ENCODE results near the gene INS.

Gene INS

DNA sequence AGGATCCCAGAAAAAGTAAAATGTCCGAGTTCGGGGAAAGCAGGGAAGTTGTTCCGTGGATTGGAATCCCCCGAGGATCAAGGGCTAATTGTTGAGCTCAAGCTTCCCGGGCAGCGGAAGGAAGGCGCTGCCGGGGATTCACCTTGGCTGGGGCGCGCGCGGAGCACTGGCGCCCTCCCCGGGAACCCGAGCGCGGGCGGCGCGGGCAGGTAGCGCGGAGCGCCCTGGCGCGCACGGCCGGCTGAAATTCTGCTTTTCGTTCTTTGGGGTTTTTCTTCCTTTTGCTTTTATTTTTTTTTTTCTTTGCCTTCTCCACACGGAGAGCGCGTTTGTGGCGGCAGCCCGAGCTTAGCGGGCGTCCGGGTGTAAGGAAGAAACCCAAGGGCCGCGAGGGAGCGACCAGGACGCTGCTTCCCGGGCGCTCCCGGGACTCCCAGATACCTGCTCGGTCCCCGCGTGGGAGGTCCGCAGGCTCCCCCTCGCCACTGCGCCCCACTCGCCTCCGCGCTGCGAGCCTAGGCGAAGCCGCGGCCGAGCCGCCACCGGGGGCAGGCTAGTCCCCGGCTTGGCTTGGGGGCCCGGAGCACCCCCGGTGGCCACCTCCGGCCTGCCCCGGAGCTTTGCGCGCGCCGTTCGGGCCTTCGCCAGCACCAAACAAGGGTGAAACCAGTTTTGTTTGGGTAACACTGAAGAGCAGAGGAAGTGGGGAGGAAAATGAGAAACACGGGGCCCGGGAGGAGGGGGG, 17.0 kb downstream of the INS start:
- no peak for DNase-seq

DNA sequence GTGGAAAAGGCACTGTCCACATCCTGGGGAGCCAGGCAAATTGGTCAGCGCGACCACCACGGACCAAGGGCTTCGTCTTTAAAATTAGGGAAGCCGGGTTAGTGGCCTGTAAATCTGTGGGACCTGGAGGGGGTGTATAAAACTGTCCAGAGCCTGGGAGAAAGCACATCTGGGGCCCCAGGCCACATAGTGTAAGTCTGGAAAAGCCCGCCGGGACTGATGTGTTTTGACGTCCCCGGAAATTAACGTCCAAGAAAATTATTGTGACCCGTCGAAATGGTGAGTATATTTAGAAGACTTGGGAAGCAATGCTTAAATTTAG, 17.6 kb downstream of the INS start:
- DNase-seq, result no peak

GRCh38 chr11:2142762-2143202, 18.2 kb downstream of the INS start:
- no peak for DNase-seq

DNA sequence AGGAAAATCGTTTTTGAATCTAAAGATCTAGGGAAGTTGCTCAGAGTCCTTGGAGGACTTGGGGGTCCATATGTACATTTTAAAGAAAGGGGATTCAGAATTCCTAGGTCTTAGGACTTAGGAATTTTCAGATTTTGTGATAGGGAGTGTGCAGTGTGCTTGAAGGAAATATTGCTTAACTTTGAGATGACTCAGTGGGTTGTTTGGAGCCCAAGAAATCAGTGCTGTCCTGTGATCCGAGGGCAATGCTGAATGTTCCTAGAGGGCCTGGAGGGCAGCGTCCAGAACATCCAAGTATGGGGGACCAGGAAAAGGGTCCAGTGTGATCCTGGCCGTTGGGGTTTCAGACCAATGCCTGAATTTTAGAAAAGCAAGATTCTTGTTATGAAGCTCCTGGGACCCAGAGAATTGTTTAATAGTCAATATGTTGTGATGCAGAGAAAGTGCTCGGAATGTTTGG, 18.7 kb downstream of the INS start:
- no peak for DNase-seq

GRCh38 chr11:2140411-2141400, 20.3 kb downstream of the INS start:
- no peak for DNase-seq

DNA sequence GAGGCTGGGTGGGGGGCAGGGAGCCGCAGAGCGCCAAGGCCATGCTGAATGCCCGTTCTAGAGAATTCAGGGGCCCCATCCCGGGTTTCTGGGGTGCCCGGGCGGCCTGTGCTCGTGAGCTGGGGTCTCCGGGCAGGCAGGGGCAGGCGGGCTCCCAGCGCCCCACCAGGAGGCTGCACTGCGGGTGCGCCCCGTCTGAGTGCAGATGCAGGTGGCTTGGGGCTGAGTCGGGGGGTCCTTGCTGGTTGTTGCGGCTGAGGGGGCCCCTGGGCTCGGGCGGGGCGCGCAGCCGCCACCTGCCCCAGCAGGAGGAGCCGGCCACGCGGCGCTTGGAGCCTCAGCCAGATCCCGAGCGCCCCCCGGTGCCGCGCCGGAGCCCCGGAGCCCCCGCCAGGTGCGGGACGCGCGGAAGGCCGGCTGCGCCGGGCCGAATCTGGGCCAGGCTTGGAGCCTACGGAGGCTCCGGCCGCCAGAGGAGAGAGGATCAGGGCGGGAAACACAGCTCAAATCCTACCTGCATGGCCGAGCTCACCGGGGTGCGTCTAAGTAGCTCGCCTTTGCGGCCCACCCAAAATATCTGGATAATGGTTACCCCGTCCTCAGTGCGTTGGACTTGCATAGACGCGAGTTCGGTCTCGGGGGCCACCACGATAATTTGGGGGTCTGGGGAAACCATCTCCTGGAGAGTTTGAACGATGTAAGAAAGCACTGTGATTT, 21.2 kb downstream of the INS start:
- no peak for DNase-seq

DNA sequence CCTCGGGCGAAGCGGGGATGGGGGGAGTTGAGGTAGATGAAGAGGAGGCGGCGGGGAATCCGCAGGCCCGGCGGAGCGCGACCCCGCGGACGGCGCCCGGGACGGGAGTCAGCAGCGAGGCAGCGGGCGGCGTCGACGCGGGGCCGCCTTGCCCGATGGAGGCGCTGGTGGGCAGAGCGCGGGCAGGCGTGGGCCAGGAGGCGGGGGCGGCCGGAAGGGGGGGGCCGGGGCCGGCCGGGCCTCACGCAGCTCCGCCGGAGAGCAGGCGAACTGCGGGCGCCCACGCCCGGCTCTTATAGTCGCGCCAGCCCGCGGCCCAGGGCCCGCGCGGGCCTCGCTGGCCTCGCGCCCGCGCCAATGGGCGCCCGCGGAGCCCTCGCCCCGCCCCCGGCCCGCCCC, 21.9 kb downstream of the INS start, which contains the start of gene IGF2:
Gene IGF2 (minus strand): TSS at position 267 of the 399 bp plus-strand sequence. CDS start 3,866 bp downstream, outside the sequence.
- no peak for DNase-seq

- no peak for DNase-seq
Observed at GRCh38 chr11:2138431-2139122, 22.4 kb downstream of the INS start.

DNA sequence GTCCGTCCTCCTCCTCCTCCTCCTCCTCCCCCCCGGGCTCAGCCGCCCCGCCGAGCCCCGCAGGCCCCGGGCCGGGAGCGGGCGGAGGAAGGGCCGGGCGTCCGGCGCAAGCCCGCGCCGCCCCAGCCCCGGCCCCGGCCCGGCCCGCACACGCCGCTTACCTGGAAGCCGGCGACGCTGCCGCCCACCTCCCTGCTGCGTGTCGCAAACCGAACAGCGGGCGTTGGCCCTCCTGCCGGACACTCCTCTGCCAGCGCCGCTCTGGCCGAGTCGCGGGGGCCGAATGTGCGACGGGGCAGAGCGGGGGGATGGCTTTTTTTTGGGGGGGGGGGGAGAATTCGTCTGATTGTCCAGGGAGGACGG, 23.0 kb downstream of the INS start:
- no peak for DNase-seq

DNA sequence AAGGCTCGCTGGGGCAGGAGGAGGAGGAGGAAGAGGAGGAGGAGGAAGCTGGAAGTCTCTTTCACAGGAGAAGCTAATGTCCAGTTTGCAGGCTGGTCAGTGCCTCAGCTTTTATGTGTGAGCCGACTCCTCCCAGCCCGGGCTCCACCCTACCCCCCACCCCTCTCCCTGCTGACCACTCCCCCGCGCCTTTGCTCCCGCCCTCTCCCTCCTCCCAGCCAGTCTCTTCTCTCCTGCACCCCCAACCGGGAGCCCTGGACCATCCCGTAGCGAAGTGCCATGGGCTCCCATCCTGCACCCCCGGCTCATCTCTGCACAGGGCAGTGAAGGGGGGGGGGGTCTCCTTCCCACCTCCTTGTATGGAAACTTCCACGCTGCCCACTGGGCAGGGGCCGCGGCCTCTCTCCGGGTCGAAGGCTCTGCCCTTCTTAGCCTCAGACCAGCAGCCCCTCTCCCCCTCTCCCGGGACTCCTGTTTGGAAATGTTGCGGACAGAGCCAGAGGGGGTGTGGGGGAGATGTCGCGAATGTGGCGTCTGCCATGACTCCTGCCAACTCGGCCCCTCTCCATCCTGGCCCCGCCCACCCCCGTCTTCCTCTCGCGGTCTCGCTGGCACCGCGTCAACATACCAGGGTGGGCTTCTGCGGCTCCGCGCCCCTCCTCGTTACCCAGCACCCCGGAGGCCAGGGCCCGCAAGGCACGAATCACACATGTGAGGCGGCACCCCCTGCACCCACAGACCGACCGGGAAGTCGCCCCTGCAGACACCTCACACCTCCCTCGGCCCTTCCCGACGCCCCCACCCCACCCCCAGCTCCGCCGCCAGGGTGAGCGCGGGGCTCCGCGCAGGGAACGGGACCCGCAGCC, 23.6 kb downstream of the INS start:
- no peak for DNase-seq

GRCh38 chr11:2136952-2137201, 24.1 kb downstream of the INS start:
- DNase-seq, result no peak

DNA sequence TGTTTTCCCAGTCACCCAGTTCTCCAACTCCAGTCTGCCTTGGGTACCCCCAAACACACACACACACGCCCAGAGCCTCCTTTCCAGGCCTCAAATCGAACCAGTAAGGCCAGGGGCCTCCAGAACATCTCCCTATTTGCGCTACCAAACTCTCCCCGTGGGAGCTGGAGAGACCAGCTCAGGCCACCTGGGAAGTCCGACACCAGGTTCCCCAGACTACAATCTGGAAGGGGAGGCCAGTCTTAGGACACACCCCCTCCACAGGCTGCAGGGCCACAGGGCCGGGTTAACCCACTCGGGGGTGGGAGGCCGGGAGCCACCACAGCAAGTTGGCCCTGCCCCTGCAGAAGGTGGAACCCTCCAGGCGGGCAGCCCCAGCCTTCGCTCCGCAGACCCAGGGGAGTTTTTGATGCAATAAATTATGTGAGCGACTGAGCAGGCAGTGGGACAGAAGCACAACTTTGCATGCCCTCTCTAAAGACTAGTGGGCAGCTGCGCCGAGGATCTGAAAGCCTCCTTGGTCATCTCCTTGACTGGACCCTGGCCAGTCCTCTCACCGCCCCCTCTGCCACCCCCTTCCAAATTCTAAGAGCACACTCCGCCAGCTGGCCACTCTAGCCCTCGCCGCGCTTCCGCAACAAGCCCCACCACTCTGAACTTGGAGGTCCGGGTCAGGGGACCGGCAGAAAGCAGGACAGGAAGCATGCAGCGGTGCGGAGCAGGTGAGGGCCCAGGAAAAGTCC, 24.6 kb downstream of the INS start:
- DNase-seq, result no peak

DNA sequence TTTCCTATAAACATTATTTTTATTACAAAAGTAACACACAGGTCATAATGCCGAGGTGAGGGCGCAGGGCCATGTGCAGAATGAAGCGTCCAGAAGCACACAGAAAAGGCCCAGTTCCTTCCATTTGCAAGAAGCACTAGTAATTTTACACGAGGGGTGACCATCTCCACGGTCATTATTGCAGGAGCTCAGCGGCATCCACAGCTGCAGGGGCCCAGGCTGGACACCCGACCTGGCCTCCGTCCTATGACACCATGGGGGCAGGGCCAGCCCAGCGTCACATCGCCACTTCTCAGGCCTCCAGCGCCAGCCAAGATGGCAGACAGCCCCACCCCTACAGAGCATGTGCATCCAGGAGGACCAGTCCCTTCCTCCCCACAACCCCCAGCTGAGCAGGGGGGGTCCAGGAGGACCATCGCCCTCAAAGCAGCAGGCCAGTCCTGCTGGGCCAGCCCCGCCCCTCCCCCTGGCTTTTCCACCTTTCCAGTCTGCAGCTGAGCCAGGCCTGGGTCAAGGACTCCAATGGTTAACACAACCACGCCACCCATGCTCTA, 25.3 kb downstream of the INS start:
- DNase-seq, result no peak

- DNase-seq, result no peak
Observed at GRCh38 chr11:2135018-2135569, 25.9 kb downstream of the INS start.

DNA sequence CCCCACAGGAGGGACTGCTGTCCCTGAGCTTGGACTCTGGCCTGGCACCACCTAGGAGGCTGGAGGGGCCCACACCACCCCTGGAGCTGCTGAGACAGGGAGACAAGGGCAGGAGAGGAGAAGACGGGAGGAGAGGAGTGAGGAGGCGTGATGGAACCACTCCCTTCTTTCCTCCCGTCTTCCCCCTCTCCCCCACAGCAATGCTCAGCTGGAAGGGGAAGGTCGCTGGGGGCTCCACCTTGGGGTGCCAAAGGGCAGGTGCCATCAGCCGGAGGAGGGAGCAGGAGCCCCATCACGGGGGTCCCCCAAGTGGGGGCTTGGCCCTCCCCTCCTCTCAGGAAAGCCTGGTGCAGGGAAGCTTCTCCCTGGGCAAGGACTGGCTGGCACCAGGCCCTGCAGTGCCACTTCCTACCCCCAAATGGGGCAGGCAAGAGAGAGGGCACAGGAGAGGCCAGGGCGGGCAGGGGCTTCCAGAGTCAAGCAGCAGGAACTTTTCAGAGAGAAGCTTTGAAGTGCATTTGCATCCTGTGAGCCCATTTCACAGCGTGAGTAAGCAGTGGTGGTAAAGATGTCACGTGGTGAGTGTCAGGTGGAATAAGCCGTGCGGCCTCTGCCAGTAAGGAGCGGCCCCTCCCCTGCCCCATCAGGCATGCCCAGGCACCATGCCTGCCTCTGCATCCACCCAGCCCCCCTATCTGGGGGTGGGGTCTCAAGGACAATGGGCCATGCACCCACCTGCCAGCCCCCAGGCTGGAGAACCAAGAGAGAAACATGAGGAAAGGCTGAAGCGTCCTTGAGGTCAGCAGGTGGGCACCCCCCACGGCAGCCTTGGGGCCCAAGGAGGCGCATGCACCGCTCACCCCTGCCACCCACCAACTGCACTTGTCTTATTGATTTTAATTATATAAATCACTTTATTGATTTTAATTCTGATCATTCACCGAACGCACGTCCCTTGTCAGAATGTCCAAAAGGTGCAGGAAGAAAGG, 26.7 kb downstream of the INS start:
- DNase-seq, result no peak

DNA sequence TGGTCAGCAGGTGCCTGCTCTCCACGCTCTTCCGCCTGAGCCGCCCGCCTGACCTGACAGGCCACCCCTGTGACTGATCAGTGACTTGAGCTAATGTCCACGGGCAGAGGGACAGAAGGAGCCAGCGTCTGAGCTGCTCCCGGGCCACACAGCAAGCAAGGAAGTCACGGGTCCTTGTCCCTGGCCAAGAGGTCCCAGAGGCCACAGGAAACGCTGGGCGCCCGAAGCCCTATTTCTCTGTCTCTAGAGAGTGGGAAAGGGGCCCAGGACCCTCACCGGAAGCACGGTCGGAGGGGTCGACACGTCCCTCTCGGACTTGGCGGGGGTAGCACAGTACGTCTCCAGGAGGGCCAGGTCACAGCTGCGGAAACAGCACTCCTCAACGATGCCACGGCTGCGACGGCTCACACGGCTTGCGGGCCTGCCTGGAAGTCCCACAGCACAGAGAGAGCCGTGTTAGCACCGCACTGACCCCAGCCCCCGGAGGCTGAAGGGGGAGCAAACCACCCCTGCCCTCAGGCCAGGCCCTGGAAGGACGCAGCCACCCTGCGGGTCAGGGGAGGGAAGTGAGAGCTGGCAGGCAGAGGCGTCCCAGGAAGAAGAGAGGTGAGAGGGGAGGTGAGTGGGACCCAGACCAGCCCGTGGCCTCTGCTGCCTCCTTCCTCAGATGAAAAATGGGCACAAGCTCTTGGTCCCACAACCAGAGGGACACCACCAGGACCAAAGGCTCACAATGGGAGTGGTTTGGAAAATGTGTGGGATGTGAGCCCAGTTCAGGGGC, 27.6 kb downstream of the INS start:
- DNase-seq, result no peak

DNA sequence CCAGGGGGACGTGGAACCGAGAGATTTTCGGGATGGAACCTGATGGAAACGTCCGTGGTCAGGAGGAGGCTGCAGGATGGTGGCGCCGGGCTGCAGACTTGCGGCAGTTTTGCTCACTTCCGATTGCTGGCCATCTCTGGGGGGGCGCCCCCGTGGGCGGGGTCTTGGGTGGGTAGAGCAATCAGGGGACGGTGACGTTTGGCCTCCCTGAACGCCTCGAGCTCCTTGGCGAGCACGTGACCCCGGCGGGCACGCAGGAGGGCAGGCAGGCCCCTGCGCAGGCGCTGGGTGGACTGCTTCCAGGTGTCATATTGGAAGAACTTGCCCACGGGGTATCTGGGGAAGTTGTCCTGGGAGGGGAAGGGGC, 28.2 kb downstream of the INS start:
- DNase-seq, result no peak

GRCh38 chr11:2132246-2132645, 28.8 kb downstream of the INS start:
- DNase-seq, result no peak

Measured in central memory CD4-positive, alpha-beta T cell (primary cell).